Neural cell (in vitro differentiated cells): ENCODE measurements around the gene DSCAML1. TPM values are rescaled to one million over a fixed set of nuclear protein-coding genes. Genes with fewer than 3 reads are reported as not detected.

ENCODE experiments used
- H2AFZ ChIP-seq: fragments of 200-600, 300-800 bp; sonication (generic), shearing (Covaris generic); 2 replicates; pipeline ENCODE4 v1.6.0; 2014; ENCODE audit warnings: low read depth, mild to moderate bottlenecking, antibody characterized with exemption, low read length, moderate library complexity
- H3F3A ChIP-seq: fragments of 200-600 bp; shearing (Covaris generic); 2 replicates; pipeline ENCODE4 v1.6.1; 2016; ENCODE audit warnings: mild to moderate bottlenecking, moderate library complexity, mixed read lengths, antibody characterized with exemption, low read length; ENCODE audit not compliant: insufficient read depth, poor library complexity, severe bottlenecking
- H3K27ac ChIP-seq: fragments of 200-600, 300-800 bp; sonication (generic), shearing (Covaris generic); 2 replicates; pipeline ENCODE4 v1.5.1; 2014; ENCODE audit warnings: mild to moderate bottlenecking, low read length, moderate library complexity
- H3K27me3 ChIP-seq: fragments of 300-800, 200-600 bp; sonication (generic), shearing (Covaris generic); 2 replicates; pipeline ENCODE4 v1.6.0; 2014; ENCODE audit warnings: mild to moderate bottlenecking, low read depth, low read length, moderate library complexity; ENCODE audit not compliant: insufficient read depth
- H3K36me3 ChIP-seq: fragments of 300-800, 200-600 bp; sonication (generic), shearing (Covaris generic); 2 replicates; pipeline ENCODE4 v1.5.1; 2014; ENCODE audit warnings: mild to moderate bottlenecking, antibody characterized with exemption, low read length, moderate library complexity; ENCODE audit not compliant: insufficient read depth
- H3K4me2 ChIP-seq: fragments of 300-800, 200-600 bp; sonication (generic), shearing (Covaris generic); 2 replicates; pipeline ENCODE4 v1.6.0; 2014; ENCODE audit warnings: mild to moderate bottlenecking, low read length
- H3K4me3 ChIP-seq: fragments of 300-800, 200-600 bp; sonication (generic), shearing (Covaris generic); 2 replicates; pipeline ENCODE4 v1.5.1; 2014; ENCODE audit warnings: mild to moderate bottlenecking, low read length, moderate library complexity
- H3K79me2 ChIP-seq: fragments of 200-600 bp; shearing (Covaris generic); replicated peaks from 2 replicates; pipeline ENCODE4 v1.6.0; 2014; ENCODE audit warnings: mild to moderate bottlenecking, low read length, moderate library complexity; ENCODE audit not compliant: insufficient read depth
- H3K9ac ChIP-seq: fragments of 300-800, 200-600 bp; sonication (generic), shearing (Covaris generic); 2 replicates; pipeline ENCODE4 v1.6.1; 2016; ENCODE audit warnings: mild to moderate bottlenecking, low read length, mixed read lengths
- H3K9me2 ChIP-seq: fragments of 200-600 bp; shearing (Covaris generic); 2 replicates; pipeline ENCODE4 v1.6.1; 2016; ENCODE audit warnings: mild to moderate bottlenecking, low read length, mixed read lengths; ENCODE audit not compliant: insufficient read depth
- H3K9me3 ChIP-seq: fragments of 200-600, 300-800 bp; sonication (generic), shearing (Covaris generic); 2 replicates; pipeline ENCODE4 v1.6.1; 2016; ENCODE audit warnings: mild to moderate bottlenecking, mixed run types, low read length, moderate library complexity, mixed read lengths
- H4K20me1 ChIP-seq: fragments of 200-600 bp; shearing (Covaris generic); 2 replicates; pipeline ENCODE4 v1.6.1; 2016; ENCODE audit warnings: mild to moderate bottlenecking, mixed run types; ENCODE audit not compliant: insufficient read depth
- CTCF ChIP-seq: fragments of 450-650 bp; IDR thresholded peaks from 2 replicates; pipeline ENCODE4 v1.5.1; 2014; ENCODE audit warnings: antibody characterized with exemption, mild to moderate bottlenecking, moderate library complexity; ENCODE audit not compliant: poor library complexity, severe bottlenecking
- EP300 ChIP-seq: fragments of 450-650 bp; conservative IDR thresholded peaks from 2 replicates; pipeline ENCODE4 v1.6.1; 2014; ENCODE audit warnings: antibody characterized with exemption, mild to moderate bottlenecking, moderate library complexity; ENCODE audit not compliant: poor library complexity, severe bottlenecking
- EZH2 ChIP-seq: fragments of 200-600, 300-800 bp; shearing (Covaris generic), sonication (generic); IDR thresholded peaks from 2 replicates; pipeline ENCODE4 v1.6.1; 2014; ENCODE audit warnings: antibody characterized with exemption, low read length, borderline replicate concordance, mild to moderate bottlenecking; ENCODE audit not compliant: insufficient read depth, poor library complexity, severe bottlenecking
- MXI1 ChIP-seq: fragments of 450-650 bp; conservative IDR thresholded peaks from 2 replicates; pipeline ENCODE4 v1.6.1; 2014; ENCODE audit warnings: antibody characterized with exemption, mild to moderate bottlenecking; ENCODE audit not compliant: poor library complexity, severe bottlenecking
- POLR2AphosphoS5 ChIP-seq: IDR thresholded peaks from 2 replicates; pipeline ENCODE4 v1.6.1; 2012
- RAD21 ChIP-seq: fragments of 450-650 bp; conservative IDR thresholded peaks from 2 replicates; pipeline ENCODE4 v1.6.1; 2014; ENCODE audit warnings: antibody characterized with exemption, mild to moderate bottlenecking, moderate library complexity
- REST ChIP-seq: IDR thresholded peaks from 2 replicates; pipeline ENCODE4 v1.6.1; 2012; ENCODE audit warnings: borderline replicate concordance
- SMC3 ChIP-seq: fragments of 450-650 bp; conservative IDR thresholded peaks from 2 replicates; pipeline ENCODE4 v1.6.1; 2014; ENCODE audit warnings: antibody characterized with exemption, mild to moderate bottlenecking, moderate library complexity; ENCODE audit not compliant: poor library complexity
- TAF1 ChIP-seq: IDR thresholded peaks from 2 replicates; pipeline ENCODE4 v1.6.1; 2012; ENCODE audit warnings: low read depth
- polyA plus RNA-seq: library from polyadenylated mRNA; depleted of rRNA; stranded (reverse); fragments of >200 nt; gene quantifications from 2 replicates; pipeline ENCODE4 v1.2.3, GENCODE V29; 2014

DSCAML1 gene
- polyA plus RNA-seq, 1 donor from 2014 or later, result 1.3 TPM

- H3K9ac ChIP-seq, result no peak overlapping the region
- no peaks in the 10 kb centered on the region for H3K27me3 ChIP-seq
- H2AFZ ChIP-seq, result no peak overlapping the region
- H3K79me2 ChIP-seq, result no peaks in the 10 kb centered on the region
- no peaks in the 10 kb centered on the region for H4K20me1 ChIP-seq
- H3K9me2 ChIP-seq, result no peaks in the 10 kb centered on the region
- no peaks in the 10 kb centered on the region for H3F3A ChIP-seq
- no peak overlapping the region for H3K4me2 ChIP-seq
- no peak overlapping the region for H3K27ac ChIP-seq
- H3K4me3 ChIP-seq, result no peak overlapping the region
- no peaks in the 10 kb centered on the region for H3K36me3 ChIP-seq
- H3K9me3 ChIP-seq, result no peaks in the 10 kb centered on the region
- TF ChIP-seq EP300 (no peak), SMC3 (no peak), TAF1 (no peak), RAD21 (no peak), CTCF (no peak), POLR2AphosphoS5 (no peak), MXI1 (no peak)
These were observed 90.6 kb downstream of the DSCAML1 start for GRCh38 chr11:117706322-117706814.

- Histone ChIP-seq H3K9me2 (no peaks in the 10 kb centered on the region), H3K9me3 (no peaks in the 10 kb centered on the region), H2AFZ (no peak overlapping the region), H3F3A (no peaks in the 10 kb centered on the region), H4K20me1 (no peaks in the 10 kb centered on the region), H3K36me3 (no peaks in the 10 kb centered on the region), H3K4me2 (no peak overlapping the region), H3K4me3 (no peak overlapping the region), H3K27me3 (no peaks in the 10 kb centered on the region), H3K79me2 (no peaks in the 10 kb centered on the region), H3K27ac (no peak overlapping the region), H3K9ac (no peak overlapping the region)
- no peak for TF ChIP-seq REST
- TF ChIP-seq EP300, result no peak
- TF ChIP-seq CTCF, result no peak
- TF ChIP-seq TAF1, result no peak
- no peak for TF ChIP-seq EZH2
- TF ChIP-seq RAD21, result no peak
- no peak for TF ChIP-seq SMC3
- TF ChIP-seq POLR2AphosphoS5, result no peak
- no peak for TF ChIP-seq MXI1
These were observed 91.2 kb downstream of the DSCAML1 start for GRCh38 chr11:117705866-117706265.
